Gastroesophageal sphincter (tissue), 4 donors: Measurements from ENCODE around the gene NUP98. TPM values are rescaled to one million over a fixed set of nuclear protein-coding genes. Genes with fewer than 3 reads are reported as not detected.

Experiments used
- ATAC-seq: fragments of 150-250 bp; one replicate; pipeline ENCODE4 v1.9.1; 2016; ENCODE audit warnings: mild to moderate bottlenecking, moderate library complexity
- H3K27ac ChIP-seq, 4 donors: fragments of 200-600 bp; sonication (generic) in 3 of 4; 1 replicate in 3 of 4; 2 replicates in 1 of 4; pipeline ENCODE4 v1.5.1; 2016 to 2019
- H3K27me3 ChIP-seq: fragments of 200-600 bp; sonication (generic); one replicate; pipeline ENCODE4 v1.5.1; 2019
- H3K36me3 ChIP-seq, 2 donors: fragments of 200-600 bp; sonication (generic); one replicate each; pipeline ENCODE4 v1.5.1; 2019; ENCODE audit warnings: control low read depth in 1 of 2
- H3K4me1 ChIP-seq, 3 donors: fragments of 200-600 bp; sonication (generic); 1 replicate in 2 of 3; 2 replicates in 1 of 3; pipeline ENCODE4 v1.5.1; 2016 to 2019; ENCODE audit warnings: control low read depth in 2 of 3
- H3K4me3 ChIP-seq, 2 donors: fragments of 200-600 bp; sonication (generic); one replicate each; pipeline ENCODE4 v1.5.1; 2019; ENCODE audit warnings: mild to moderate bottlenecking in 1 of 2, moderate library complexity in 1 of 2
- H3K9me3 ChIP-seq, 3 donors: fragments of 200-600 bp; sonication (generic); one replicate each; pipeline ENCODE4 v1.5.1; 2017 to 2019; ENCODE audit warnings: control low read depth in 2 of 3
- CTCF ChIP-seq, 4 experiments: fragments of 200-600 bp in 2 of 4; fragments of 450-650 bp in 2 of 4; sonication (generic) in 1 of 4; IDR thresholded peaks; one replicate each; pipeline ENCODE4 v1.5.1; 2017 to 2019; ENCODE audit warnings: antibody characterized with exemption in 4 of 4, mild to moderate bottlenecking in 2 of 4, moderate library complexity in 2 of 4
- EP300 ChIP-seq: sonication (generic); formaldehyde crosslinking; IDR thresholded peaks from one replicate; pipeline ENCODE4 v1.6.1; 2017; ENCODE audit warnings: antibody characterized with exemption, mild to moderate bottlenecking
- POLR2A ChIP-seq, 2 donors: fragments of 450-650 bp; IDR thresholded peaks; one replicate each; pipeline ENCODE4 v1.6.1; 2017; ENCODE audit warnings: antibody characterized with exemption in 2 of 2, mild to moderate bottlenecking in 2 of 2, moderate library complexity in 1 of 2
- POLR2AphosphoS5 ChIP-seq: sonication (generic); formaldehyde crosslinking; IDR thresholded peaks from one replicate; pipeline ENCODE4 v1.6.1; 2017; ENCODE audit warnings: antibody characterized with exemption
- WGBS, 2 donors: methylation state at CpG; one replicate each; pipeline ENCODE4 v1.1.5; 2018; ENCODE audit warnings: low coverage in 1 of 2; 5-methylcytosine and 5-hydroxymethylcytosine counted together
- total RNA-seq, 4 donors: library from RNA; depleted of rRNA; stranded (reverse); fragments of >200 nt; gene quantifications; one replicate each; pipeline ENCODE4 v1.1.0, GENCODE V29; 2016

The NUP98 gene
- total RNA-seq, 4 donors from 2014 or later: 72.1 to 141 (median 103) TPM

DNA sequence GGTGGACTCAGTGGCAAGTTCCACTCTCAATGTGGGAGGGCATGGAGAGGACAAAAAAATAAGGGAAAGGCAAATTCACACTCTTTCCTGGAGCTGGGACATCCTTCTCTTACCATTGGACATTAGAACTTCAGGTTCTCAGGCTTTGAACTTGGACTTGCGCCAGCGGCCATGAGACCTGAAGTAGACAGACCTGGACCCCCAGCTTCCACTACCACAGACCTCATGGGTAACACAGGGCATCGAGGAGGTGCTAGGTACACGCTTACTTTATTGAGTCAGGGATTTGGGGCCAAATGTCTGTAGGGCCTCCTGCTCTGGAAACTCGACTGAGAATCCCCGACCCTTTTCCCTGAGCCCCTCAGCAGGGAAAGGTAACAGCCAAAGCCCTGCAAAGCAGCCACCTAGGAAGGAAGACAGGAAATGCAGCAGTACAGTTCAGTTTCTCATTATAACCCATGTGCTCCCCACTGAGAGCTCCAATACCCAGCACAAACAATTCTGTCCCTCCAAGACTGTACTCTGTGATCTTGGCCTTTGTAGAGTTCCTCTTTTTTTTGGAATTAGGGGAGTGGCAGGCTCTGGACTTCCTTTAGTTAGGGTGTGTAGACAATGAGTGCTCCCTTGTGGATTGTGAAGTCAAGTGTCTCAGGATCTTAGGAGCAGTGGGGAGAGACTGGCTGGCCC is 131.9 kb downstream of the NUP98 start:
- no peak for TF ChIP-seq CTCF (IDR thresholded peaks at IDR 0.05)
- TF ChIP-seq EP300: no peak
- TF ChIP-seq POLR2AphosphoS5: no peak
- TF ChIP-seq POLR2A (IDR thresholded peaks at IDR 0.05): no peak
- WGBS, 2 donors: 90% methylated on average over 2 of the region's 6 CpGs; no CpG with 5 or more reads in 1 of the 2 donors
- Histone ChIP-seq H3K4me3 (no peak overlapping the region), H3K27ac (no peak overlapping the region), H3K27me3 (no peaks in the 10 kb centered on the region), H3K36me3 (peaks cover 0 to 63% of the 10 kb centered on the region in 2 donors), H3K4me1 (no peaks in the 10 kb centered on the region), H3K9me3 (peaks cover 0 to 4% (median 0%) of the 10 kb centered on the region in 3 donors)
- no peak for ATAC-seq

- TF ChIP-seq POLR2AphosphoS5: no peak
- no peak for TF ChIP-seq CTCF (IDR thresholded peaks at IDR 0.05)
- TF ChIP-seq EP300: no peak
- no peak for TF ChIP-seq POLR2A (IDR thresholded peaks at IDR 0.05)
- ATAC-seq: no peak
- Histone ChIP-seq H3K9me3 (peaks cover 0 to 3% (median 0%) of the 10 kb centered on the region in 3 donors), H3K4me3 (no peak overlapping the region), H3K4me1 (no peaks in the 10 kb centered on the region), H3K27me3 (no peaks in the 10 kb centered on the region), H3K27ac (no peak overlapping the region), H3K36me3 (peaks cover 0 to 51% of the 10 kb centered on the region in 2 donors)
- 89% methylated on average over 5 of the region's 10 CpGs; no CpG with 5 or more reads in 1 of the 2 donors for WGBS, 2 donors
Observed at GRCh38 chr11:3664032-3664630, 133.2 kb downstream of the NUP98 start.

GRCh38 chr11:3662856-3663255 is 134.5 kb downstream of the NUP98 start:
- Histone ChIP-seq H3K4me3 (no peak overlapping the region), H3K9me3 (no peaks in the 10 kb centered on the region), H3K27ac (no peak overlapping the region), H3K36me3 (peaks cover 0 to 39% of the 10 kb centered on the region in 2 donors), H3K4me1 (no peaks in the 10 kb centered on the region), H3K27me3 (no peaks in the 10 kb centered on the region)
- TF ChIP-seq POLR2AphosphoS5: no peak
- no peak for TF ChIP-seq CTCF (IDR thresholded peaks at IDR 0.05)
- TF ChIP-seq POLR2A (IDR thresholded peaks at IDR 0.05): no peak
- TF ChIP-seq EP300: no peak
- ATAC-seq: no peak

- 77 to 82% methylated on average over 1 to 2 of the region's 2 CpGs for WGBS, 2 donors
- no peak for ATAC-seq
- TF ChIP-seq POLR2A (IDR thresholded peaks at IDR 0.05) (no peak), CTCF (IDR thresholded peaks at IDR 0.05) (no peak), EP300 (no peak), POLR2AphosphoS5 (no peak)
- Histone ChIP-seq H3K4me1 (no peaks in the 10 kb centered on the region), H3K36me3 (peaks cover 0 to 20% of the 10 kb centered on the region in 2 donors), H3K27ac (no peak overlapping the region), H3K9me3 (no peaks in the 10 kb centered on the region), H3K4me3 (no peak overlapping the region), H3K27me3 (peaks cover 10% of the 10 kb centered on the region)
Observed at GRCh38 chr11:3660960-3661359, 136.4 kb downstream of the NUP98 start.
